HT-29 (cell line): ENCODE results near the gene RHOXF2B. TPM values are rescaled to one million over a fixed set of nuclear protein-coding genes. Genes with fewer than 3 reads are reported as not detected.

ENCODE experiments used
- total RNA-seq: library from RNA; depleted of rRNA; stranded (reverse); fragments of >200 nt; shearing (Covaris generic); gene quantifications from 2 replicates; pipeline ENCODE4 v1.2.3, GENCODE V29; 2014; rRNA removed

The RHOXF2B gene
- total RNA-seq, 1 experiment from 2014 or later: not detected

Other genes starting within 250 kb of the RHOXF2B start
- 4.8 and 5.1 TPM in 2 replicates for gene UPF3B, start 224.7 kb downstream of the RHOXF2B start, total RNA-seq
- gene RNF113A, start 206.0 kb downstream of the RHOXF2B start, total RNA-seq: 16.5 and 19.2 TPM in 2 replicates
- 65.6 and 67.0 TPM in 2 replicates for gene NDUFA1, start 205.9 kb downstream of the RHOXF2B start, total RNA-seq
- not detected in 2 replicates for gene AKAP14, start 181.8 kb downstream of the RHOXF2B start, total RNA-seq
- gene NKAP, start 133.9 kb downstream of the RHOXF2B start, total RNA-seq: 2.4 and 2.9 TPM in 2 replicates
- not detected in 2 replicates for gene RHOXF1, start 38.2 kb upstream of the RHOXF2B start, total RNA-seq
- not detected in 2 replicates for gene RHOXF2, start 80.9 kb upstream of the RHOXF2B start, total RNA-seq
- gene ZBTB33, start 173.1 kb upstream of the RHOXF2B start, total RNA-seq: 6.1 TPM in 2 replicates
- not detected in 2 replicates for gene TMEM255A, start 233.8 kb upstream of the RHOXF2B start, total RNA-seq